ENCODE results near the gene PEX11G.

The PEX11G gene

GRCh38 chr19:7483720-7484201 lies 5.1 kb downstream of the PEX11G start:
- no peak for TF ChIP-seq CTCF (IDR thresholded peaks at IDR 0.05)

- TF ChIP-seq CTCF (IDR thresholded peaks at IDR 0.05): no peak
These were observed 6.0 kb downstream of the PEX11G start for GRCh38 chr19:7482584-7483439.

- TF ChIP-seq CTCF (IDR thresholded peaks at IDR 0.05): no peak
These were observed 7.9 kb downstream of the PEX11G start for GRCh38 chr19:7480970-7481255.

GRCh38 chr19:7480222-7480969 lies 8.4 kb downstream of the PEX11G start:
- no peak for TF ChIP-seq CTCF (IDR thresholded peaks at IDR 0.05)

GRCh38 chr19:7478843-7479227 lies 10.0 kb downstream of the PEX11G start:
- no peak for TF ChIP-seq CTCF (IDR thresholded peaks at IDR 0.05)

- TF ChIP-seq CTCF (IDR thresholded peaks at IDR 0.05): no peak
These were observed 10.5 kb downstream of the PEX11G start for GRCh38 chr19:7478173-7478842.

- no peak for TF ChIP-seq CTCF (IDR thresholded peaks at IDR 0.05)
These were observed 11.1 kb downstream of the PEX11G start for GRCh38 chr19:7477758-7478157.

Data from LNCAP (cell line).